ENCODE measurements around the gene UGGT1. TPM values are rescaled to one million over a fixed set of nuclear protein-coding genes. Genes with fewer than 3 reads are reported as not detected.

Gene UGGT1
- total RNA-seq, 1 experiment from 2014 or later: 51.8 TPM

GRCh38 chr2:128092656-128093055 is 1.7 kb downstream of the UGGT1 start (continued):
- TF ChIP-seq EGR1 (IDR thresholded peaks at IDR 0.05; ENCODE audit: low read depth) (no peak), POLR2AphosphoS5 (IDR thresholded peaks at IDR 0.05; ENCODE audit: low read depth, low read length) (no peak)

GRCh38 chr2:128093762-128094161 is 2.8 kb downstream of the UGGT1 start:
- no peak overlapping the region for H3K9ac ChIP-seq (ENCODE audit: low read length)
- ChIA-PET RAD21 (ENCODE audit: low non-redundant PET in 1 of 2, low total read pairs in 2 of 2, uncharacterized antibody in 2 of 2, unreplicated experiment in 2 of 2) (no interaction called here), CTCF (no interaction called here), POLR2A (no interaction called here)
- H3K27me3 ChIP-seq (ENCODE audit: insufficient read depth, low read length): no peaks in the 10 kb centered on the region
- no peaks in the 10 kb centered on the region for H4K20me1 ChIP-seq (ENCODE audit: insufficient read depth)
- DNase-seq (ENCODE audit: low read depth, low spot score) (no peak), ATAC-seq (no peak)
- intact Hi-C loops (cut with micrococcal nuclease): loop anchor here (5.0 kb wide), 1 partner anchor 66 kb away; the partner anchor contains the start of gene SAP130
- no TSS peak for BruUV-seq (replicated peaks)
- no peaks in the 10 kb centered on the region for H3K9me3 ChIP-seq (ENCODE audit: control insufficient read depth in 1 of 2, insufficient read depth in 1 of 2, low read depth in 1 of 2, low read length in 2 of 2)
- H3K4me1 ChIP-seq (ENCODE audit: control insufficient read depth in 1 of 2, insufficient read depth in 2 of 2, low read length in 2 of 2): peaks cover 4 to 11% of the 10 kb centered on the region in 2 experiments; a peak in 2 of 4 replicates
- H3K4me3 ChIP-seq (replicated peaks in 1 of 2; ENCODE audit: low read depth in 1 of 2, low read length in 2 of 2): no peak overlapping the region
- no peak for TF ChIP-seq SIN3A (IDR thresholded peaks at IDR 0.05; ENCODE audit: low read depth)
- TF ChIP-seq JUND (IDR thresholded peaks at IDR 0.05): no peak
- no peak for TF ChIP-seq CTCF (IDR thresholded peaks at IDR 0.05 in 2 of 3, conservative IDR thresholded peaks at IDR 0.05 in 1 of 3; ENCODE audit: borderline replicate concordance in 1 of 3, insufficient read depth in 1 of 3, low read depth in 2 of 3, low read length in 2 of 3)
- TF ChIP-seq POLR2AphosphoS5 (IDR thresholded peaks at IDR 0.05; ENCODE audit: low read depth, low read length): no peak
- TF ChIP-seq YY1 (IDR thresholded peaks at IDR 0.05; ENCODE audit: extremely low read depth, insufficient replicate concordance, low read depth, low read length): no peak
- H2AFZ ChIP-seq (ENCODE audit: low read depth, low read length, poor library complexity, severe bottlenecking): no peak overlapping the region
- H3K4me2 ChIP-seq (ENCODE audit: low read length): no peak overlapping the region
- no peak overlapping the region for H3K27ac ChIP-seq (ENCODE audit: low read depth, low read length)
- no peaks in the 10 kb centered on the region; a peak in 1 of 4 replicates for H3K36me3 ChIP-seq (ENCODE audit: control insufficient read depth in 1 of 2, insufficient read depth in 2 of 2, low read length in 2 of 2)
- no peaks in the 10 kb centered on the region for H3K9me2 ChIP-seq (ENCODE audit: insufficient read depth)
- H3K79me2 ChIP-seq (ENCODE audit: insufficient read depth, low read length): peaks cover 57% of the 10 kb centered on the region

All from HCT116 (cell line).